Measurements from ENCODE around the gene UBAC2.

DNA sequence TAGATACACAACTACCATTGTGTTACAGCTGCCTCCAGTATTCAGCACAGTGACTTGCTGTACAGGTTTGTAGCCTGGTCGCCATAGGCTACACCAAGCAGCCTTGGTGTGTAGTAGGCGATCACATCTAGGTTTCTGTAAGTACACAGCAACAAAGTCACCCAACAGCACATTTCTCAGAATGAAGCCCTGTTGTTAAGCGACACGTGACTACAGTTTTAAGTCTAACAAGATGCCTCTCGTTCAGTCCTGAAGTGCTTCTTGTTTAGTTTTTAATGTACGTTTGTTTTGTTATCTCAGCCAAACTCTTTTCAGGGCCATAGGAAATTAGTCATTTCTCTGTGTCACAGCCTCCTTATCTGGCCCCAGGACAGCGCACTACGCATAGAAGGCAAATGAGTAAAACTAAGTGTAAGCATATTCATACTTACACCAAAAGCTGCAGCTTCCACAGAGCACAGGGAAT is 156.5 kb downstream of the UBAC2 start:
- TF ChIP-seq, protein P1, sequence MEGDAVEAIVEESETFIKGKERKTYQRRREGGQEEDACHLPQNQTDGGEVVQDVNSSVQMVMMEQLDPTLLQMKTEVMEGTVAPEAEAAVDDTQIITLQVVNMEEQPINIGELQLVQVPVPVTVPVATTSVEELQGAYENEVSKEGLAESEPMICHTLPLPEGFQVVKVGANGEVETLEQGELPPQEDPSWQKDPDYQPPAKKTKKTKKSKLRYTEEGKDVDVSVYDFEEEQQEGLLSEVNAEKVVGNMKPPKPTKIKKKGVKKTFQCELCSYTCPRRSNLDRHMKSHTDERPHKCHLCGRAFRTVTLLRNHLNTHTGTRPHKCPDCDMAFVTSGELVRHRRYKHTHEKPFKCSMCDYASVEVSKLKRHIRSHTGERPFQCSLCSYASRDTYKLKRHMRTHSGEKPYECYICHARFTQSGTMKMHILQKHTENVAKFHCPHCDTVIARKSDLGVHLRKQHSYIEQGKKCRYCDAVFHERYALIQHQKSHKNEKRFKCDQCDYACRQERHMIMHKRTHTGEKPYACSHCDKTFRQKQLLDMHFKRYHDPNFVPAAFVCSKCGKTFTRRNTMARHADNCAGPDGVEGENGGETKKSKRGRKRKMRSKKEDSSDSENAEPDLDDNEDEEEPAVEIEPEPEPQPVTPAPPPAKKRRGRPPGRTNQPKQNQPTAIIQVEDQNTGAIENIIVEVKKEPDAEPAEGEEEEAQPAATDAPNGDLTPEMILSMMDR (conservative IDR thresholded peaks at IDR 0.05; ENCODE audit: low read depth, low read length), result no peak
- no peak for TF ChIP-seq POLR2A (IDR thresholded peaks at IDR 0.05; ENCODE audit: low read depth, low read length)
- TF ChIP-seq, protein P2, sequence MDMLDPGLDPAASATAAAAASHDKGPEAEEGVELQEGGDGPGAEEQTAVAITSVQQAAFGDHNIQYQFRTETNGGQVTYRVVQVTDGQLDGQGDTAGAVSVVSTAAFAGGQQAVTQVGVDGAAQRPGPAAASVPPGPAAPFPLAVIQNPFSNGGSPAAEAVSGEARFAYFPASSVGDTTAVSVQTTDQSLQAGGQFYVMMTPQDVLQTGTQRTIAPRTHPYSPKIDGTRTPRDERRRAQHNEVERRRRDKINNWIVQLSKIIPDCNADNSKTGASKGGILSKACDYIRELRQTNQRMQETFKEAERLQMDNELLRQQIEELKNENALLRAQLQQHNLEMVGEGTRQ (IDR thresholded peaks at IDR 0.05; ENCODE audit: low read depth, low read length), result peak; percentile 89
- TF ChIP-seq SMC3 (IDR thresholded peaks at IDR 0.05; ENCODE audit: low read depth, low read length), result peak; percentile 15; the same call in 1 of the 2 replicates
- TF ChIP-seq, protein P3, sequence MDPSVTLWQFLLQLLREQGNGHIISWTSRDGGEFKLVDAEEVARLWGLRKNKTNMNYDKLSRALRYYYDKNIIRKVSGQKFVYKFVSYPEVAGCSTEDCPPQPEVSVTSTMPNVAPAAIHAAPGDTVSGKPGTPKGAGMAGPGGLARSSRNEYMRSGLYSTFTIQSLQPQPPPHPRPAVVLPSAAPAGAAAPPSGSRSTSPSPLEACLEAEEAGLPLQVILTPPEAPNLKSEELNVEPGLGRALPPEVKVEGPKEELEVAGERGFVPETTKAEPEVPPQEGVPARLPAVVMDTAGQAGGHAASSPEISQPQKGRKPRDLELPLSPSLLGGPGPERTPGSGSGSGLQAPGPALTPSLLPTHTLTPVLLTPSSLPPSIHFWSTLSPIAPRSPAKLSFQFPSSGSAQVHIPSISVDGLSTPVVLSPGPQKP (IDR thresholded peaks at IDR 0.05; ENCODE audit: borderline replicate concordance, low read depth, low read length), result no peak
- no peak for TF ChIP-seq RFX5 (IDR thresholded peaks at IDR 0.05; ENCODE audit: low read depth, low read length)
- TF ChIP-seq FOS (IDR thresholded peaks at IDR 0.05; ENCODE audit: low read depth, low read length), result peak; percentile 76
- TF ChIP-seq BHLHE40 (IDR thresholded peaks at IDR 0.05; ENCODE audit: low read depth, low read length), result peak; percentile 84
- peak; percentile 43 for TF ChIP-seq MAZ (IDR thresholded peaks at IDR 0.05; ENCODE audit: borderline replicate concordance, low read depth, low read length)

All from IMR-90 (cell line).